Transverse colon (tissue), 4 donors: Measurements from ENCODE around the gene GNB1L.

Source experiments
- POLR2A ChIP-seq: fragments of 450-650 bp; IDR thresholded peaks from one replicate; pipeline ENCODE4 v1.6.1; 2016; ENCODE audit warnings: antibody characterized with exemption, mild to moderate bottlenecking, moderate library complexity
- POLR2AphosphoS5 ChIP-seq, 3 donors: sonication (generic); formaldehyde crosslinking; IDR thresholded peaks; one replicate each; pipeline ENCODE4 v1.6.1; 2016; ENCODE audit warnings: antibody characterized with exemption in 3 of 3
- TF ChIP-seq, protein P1 (sequence below), 5 experiments: fragments of 200-600 bp in 3 of 5; fragments of 450-650 bp in 2 of 5; sonication (generic) in 3 of 5; IDR thresholded peaks; 1 replicate in 2 of 5; 2 replicates in 3 of 5; pipeline ENCODE4 v1.5.1; 2016 to 2017; ENCODE audit warnings: antibody characterized with exemption in 5 of 5, inconsistent platforms in 3 of 5, mild to moderate bottlenecking in 2 of 5, moderate library complexity in 1 of 5

DNA sequence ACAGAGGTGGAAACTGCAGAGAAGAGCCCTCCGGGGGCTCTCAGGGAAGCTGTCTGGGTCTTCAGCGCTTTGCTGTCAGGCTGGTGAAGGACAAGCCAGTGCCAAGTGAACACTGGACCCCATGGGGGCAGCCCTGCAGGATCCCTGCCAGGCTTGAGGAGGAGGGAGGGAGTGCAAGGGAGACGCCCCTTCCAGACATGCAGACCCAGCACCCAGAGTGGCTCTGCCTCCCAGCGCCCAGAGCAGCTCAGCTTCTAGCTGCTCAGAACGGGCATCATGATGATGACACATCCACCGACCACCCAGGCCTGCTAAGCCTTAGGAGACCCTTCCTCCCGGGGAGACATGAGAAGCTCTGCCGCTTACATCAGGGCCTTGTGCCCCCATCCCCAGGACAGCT, 54.4 kb downstream of the GNB1L start:
- TF ChIP-seq, protein P1, sequence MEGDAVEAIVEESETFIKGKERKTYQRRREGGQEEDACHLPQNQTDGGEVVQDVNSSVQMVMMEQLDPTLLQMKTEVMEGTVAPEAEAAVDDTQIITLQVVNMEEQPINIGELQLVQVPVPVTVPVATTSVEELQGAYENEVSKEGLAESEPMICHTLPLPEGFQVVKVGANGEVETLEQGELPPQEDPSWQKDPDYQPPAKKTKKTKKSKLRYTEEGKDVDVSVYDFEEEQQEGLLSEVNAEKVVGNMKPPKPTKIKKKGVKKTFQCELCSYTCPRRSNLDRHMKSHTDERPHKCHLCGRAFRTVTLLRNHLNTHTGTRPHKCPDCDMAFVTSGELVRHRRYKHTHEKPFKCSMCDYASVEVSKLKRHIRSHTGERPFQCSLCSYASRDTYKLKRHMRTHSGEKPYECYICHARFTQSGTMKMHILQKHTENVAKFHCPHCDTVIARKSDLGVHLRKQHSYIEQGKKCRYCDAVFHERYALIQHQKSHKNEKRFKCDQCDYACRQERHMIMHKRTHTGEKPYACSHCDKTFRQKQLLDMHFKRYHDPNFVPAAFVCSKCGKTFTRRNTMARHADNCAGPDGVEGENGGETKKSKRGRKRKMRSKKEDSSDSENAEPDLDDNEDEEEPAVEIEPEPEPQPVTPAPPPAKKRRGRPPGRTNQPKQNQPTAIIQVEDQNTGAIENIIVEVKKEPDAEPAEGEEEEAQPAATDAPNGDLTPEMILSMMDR (IDR thresholded peaks at IDR 0.05) = no peak
- TF ChIP-seq POLR2AphosphoS5 (IDR thresholded peaks at IDR 0.05) (no peak), POLR2A (no peak)
